Measurements from ENCODE around the gene KCNJ16. TPM values are rescaled to one million over a fixed set of nuclear protein-coding genes. Genes with fewer than 3 reads are reported as not detected.

KCNJ16 gene
- total RNA-seq, 2 experiments from 2014 or later, result not detected

GRCh38 chr17:70106551-70106950, 31.5 kb downstream of the KCNJ16 start:
- Mint-ChIP-seq H3K9me3 (no peaks in the 10 kb centered on the region), H3K27me3 (ENCODE audit: low read depth) (peaks cover 11% of the 10 kb centered on the region), H3K4me1 (ENCODE audit: low read depth) (no peaks in the 10 kb centered on the region), H3K36me3 (ENCODE audit: low read depth) (no peaks in the 10 kb centered on the region), H3K27ac (no peak overlapping the region), H3K4me3 (no peak overlapping the region)
- CTCF ChIA-PET, result no interaction called here
- DNase-seq, result no peak
- intact Hi-C loops (cut with micrococcal nuclease), result no loop called here

- Mint-ChIP-seq H3K27me3 (ENCODE audit: low read depth) (peaks cover 11% of the 10 kb centered on the region), H3K36me3 (ENCODE audit: low read depth) (no peaks in the 10 kb centered on the region), H3K9me3 (no peaks in the 10 kb centered on the region), H3K4me1 (ENCODE audit: low read depth) (no peaks in the 10 kb centered on the region), H3K4me3 (no peak overlapping the region), H3K27ac (no peak overlapping the region)
- CTCF ChIA-PET, result no interaction called here
- intact Hi-C loops (cut with micrococcal nuclease), result no loop called here
- no peak for DNase-seq
Measured at GRCh38 chr17:70107441-70107840, 32.4 kb downstream of the KCNJ16 start.

DNA sequence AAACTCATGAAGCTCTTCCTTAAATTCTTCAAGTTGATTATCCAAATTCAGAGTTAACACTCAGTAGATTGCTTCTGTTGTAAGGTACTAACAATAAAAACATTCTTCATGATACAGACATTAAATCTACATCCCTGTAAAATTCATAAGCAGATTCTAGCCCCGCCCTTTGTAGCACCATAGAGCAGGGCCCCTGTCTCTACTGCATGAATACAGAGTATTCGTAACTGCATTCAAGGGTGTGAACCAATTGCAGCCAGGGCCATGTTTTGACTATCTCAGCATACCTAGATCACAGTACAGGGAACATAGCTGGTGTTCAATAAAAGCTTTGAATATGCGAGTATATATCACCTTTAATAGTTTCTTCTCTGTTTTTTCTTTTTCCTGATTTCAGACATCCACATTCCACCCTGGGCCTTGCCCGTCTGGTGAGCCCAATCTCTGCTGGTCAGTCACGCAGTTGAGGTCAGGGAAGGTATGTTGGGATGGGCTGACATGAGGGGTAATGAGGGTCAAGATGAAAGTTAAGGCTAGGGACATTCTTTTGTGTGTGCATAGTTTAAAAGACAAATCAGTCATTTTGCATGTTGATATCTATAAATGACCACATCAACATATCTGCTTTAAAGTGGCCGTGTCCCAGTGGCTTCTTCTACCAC, 33.0 kb downstream of the KCNJ16 start:
- Mint-ChIP-seq H3K27me3 (ENCODE audit: low read depth) (peaks cover 8% of the 10 kb centered on the region), H3K36me3 (ENCODE audit: low read depth) (no peaks in the 10 kb centered on the region), H3K4me3 (no peak overlapping the region), H3K9me3 (no peaks in the 10 kb centered on the region), H3K27ac (no peak overlapping the region), H3K4me1 (ENCODE audit: low read depth) (no peaks in the 10 kb centered on the region)
- CTCF ChIA-PET, result no interaction called here
- intact Hi-C loops (cut with micrococcal nuclease), result no loop called here
- DNase-seq, result no peak

DNA sequence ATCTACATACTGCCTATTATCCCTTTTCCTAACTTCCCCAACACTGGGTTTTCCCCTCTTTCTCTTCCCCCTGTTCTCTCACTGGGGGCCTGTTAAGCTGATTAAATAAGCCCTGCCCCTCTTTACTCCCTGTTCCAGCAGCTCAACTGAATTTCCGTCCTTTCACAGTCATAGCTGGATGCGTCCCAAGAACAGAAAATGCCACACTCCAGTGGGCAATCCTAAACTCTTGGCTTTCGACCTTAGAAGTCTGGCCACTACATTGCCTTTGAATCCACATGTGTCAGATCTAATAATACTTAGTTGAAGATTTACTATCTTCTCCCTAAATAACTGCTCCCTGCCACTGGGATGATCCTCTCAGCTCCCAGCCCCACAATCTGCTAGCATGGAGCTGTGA, 34.5 kb downstream of the KCNJ16 start:
- Mint-ChIP-seq H3K4me1 (ENCODE audit: low read depth) (no peaks in the 10 kb centered on the region), H3K27me3 (ENCODE audit: low read depth) (peaks cover 10% of the 10 kb centered on the region), H3K27ac (no peak overlapping the region), H3K4me3 (no peak overlapping the region), H3K9me3 (no peaks in the 10 kb centered on the region), H3K36me3 (ENCODE audit: low read depth) (no peaks in the 10 kb centered on the region)
- no peak for DNase-seq
- intact Hi-C loops (cut with micrococcal nuclease), result no loop called here
- CTCF ChIA-PET, result interaction anchor here (1.6 kb wide), 1 partner anchor 503 kb away, joined by 3 read pairs; no protein-coding TSS in a partner anchor

DNA sequence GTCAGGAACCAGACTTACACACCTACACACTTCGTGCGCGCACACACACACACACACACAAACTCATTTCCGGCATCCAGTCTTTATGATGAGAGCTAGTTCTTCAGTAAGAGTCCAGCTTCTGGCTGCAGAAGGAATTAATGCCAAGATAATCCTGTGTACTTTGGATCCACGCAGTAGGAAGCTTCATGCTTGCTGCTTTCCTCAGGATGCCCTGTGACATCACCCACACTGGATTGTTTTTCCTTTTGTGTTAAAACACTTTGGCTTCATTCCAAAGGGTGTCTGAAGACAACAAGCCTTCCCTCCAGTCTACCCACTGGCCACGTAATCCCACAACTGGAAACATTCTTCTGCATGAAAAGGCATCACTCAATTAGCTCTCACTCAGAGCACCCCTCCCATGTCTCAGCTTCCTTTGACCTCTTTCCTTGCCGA, 35.4 kb downstream of the KCNJ16 start:
- Mint-ChIP-seq H3K36me3 (ENCODE audit: low read depth) (no peaks in the 10 kb centered on the region), H3K9me3 (no peaks in the 10 kb centered on the region), H3K27ac (no peak overlapping the region), H3K27me3 (ENCODE audit: low read depth) (peaks cover 10% of the 10 kb centered on the region), H3K4me3 (no peak overlapping the region), H3K4me1 (ENCODE audit: low read depth) (no peaks in the 10 kb centered on the region)
- intact Hi-C loops (cut with micrococcal nuclease), result no loop called here
- DNase-seq, result no peak
- CTCF ChIA-PET, result interaction anchor here (0.7 to 1.6 kb wide), 2 partner anchors 218 to 504 kb away, joined by 3 read pairs; no protein-coding TSS in a partner anchor

- DNase-seq, result no peak
- Mint-ChIP-seq H3K27ac (no peak overlapping the region), H3K4me3 (no peak overlapping the region), H3K4me1 (ENCODE audit: low read depth) (no peaks in the 10 kb centered on the region), H3K27me3 (ENCODE audit: low read depth) (peaks cover 12% of the 10 kb centered on the region), H3K36me3 (ENCODE audit: low read depth) (no peaks in the 10 kb centered on the region), H3K9me3 (no peaks in the 10 kb centered on the region)
- CTCF ChIA-PET, result interaction anchor here (0.7 kb wide), 1 partner anchor 219 kb away, joined by 3 read pairs; no protein-coding TSS in a partner anchor
- intact Hi-C loops (cut with micrococcal nuclease), result no loop called here
Measured at GRCh38 chr17:70111201-70111600, 36.2 kb downstream of the KCNJ16 start.

GRCh38 chr17:70114405-70114804, 39.4 kb downstream of the KCNJ16 start:
- Mint-ChIP-seq H3K36me3 (ENCODE audit: low read depth) (no peaks in the 10 kb centered on the region), H3K9me3 (peaks cover 4% of the 10 kb centered on the region), H3K27ac (no peak overlapping the region), H3K4me1 (ENCODE audit: low read depth) (no peaks in the 10 kb centered on the region), H3K27me3 (ENCODE audit: low read depth) (peaks cover 11% of the 10 kb centered on the region), H3K4me3 (no peak overlapping the region)
- intact Hi-C loops (cut with micrococcal nuclease), result no loop called here
- DNase-seq, result no peak
- CTCF ChIA-PET, result no interaction called here

GRCh38 chr17:70115126-70115525, 40.1 kb downstream of the KCNJ16 start:
- peaks cover 8% of the 10 kb centered on the region for H3K27me3 Mint-ChIP-seq (ENCODE audit: low read depth)

DNA sequence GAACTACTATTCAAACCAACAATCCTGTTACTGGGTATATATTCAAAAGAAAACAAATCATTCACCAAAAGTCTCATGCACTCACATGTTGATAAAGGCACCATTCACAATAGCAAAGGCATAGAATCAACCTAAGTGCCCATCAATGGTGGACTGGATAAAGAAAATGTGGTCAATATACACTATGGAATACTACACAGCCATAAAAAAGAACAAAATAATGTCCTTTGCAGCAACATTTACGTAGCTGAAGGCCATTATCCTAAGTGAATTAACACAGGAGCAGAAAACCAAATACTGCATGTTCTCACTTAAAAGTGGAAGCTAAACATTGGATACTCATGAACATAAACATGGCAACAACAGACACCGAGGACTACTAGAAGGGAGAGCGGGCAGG, 41.9 kb downstream of the KCNJ16 start:
- H3K27me3 Mint-ChIP-seq (ENCODE audit: low read depth), result peaks cover 8% of the 10 kb centered on the region
- no peak overlapping the region for H3K27ac Mint-ChIP-seq
- no peak for DNase-seq
- intact Hi-C loops (cut with micrococcal nuclease), result no loop called here
- H3K4me1 Mint-ChIP-seq (ENCODE audit: low read depth), result no peaks in the 10 kb centered on the region
- no peaks in the 10 kb centered on the region for H3K36me3 Mint-ChIP-seq (ENCODE audit: low read depth)
- H3K9me3 Mint-ChIP-seq, result peaks cover 8% of the 10 kb centered on the region
- H3K4me3 Mint-ChIP-seq, result no peak overlapping the region
- CTCF ChIA-PET, result interaction anchor here (0.6 kb wide), 1 partner anchor 554 kb away, joined by 3 read pairs; no protein-coding TSS in a partner anchor

More at GRCh38 chr17:70115126-70115525, 40.1 kb downstream of the KCNJ16 start:
- intact Hi-C loops (cut with micrococcal nuclease), result no loop called here
- DNase-seq, result no peak
- H3K36me3 Mint-ChIP-seq (ENCODE audit: low read depth), result no peaks in the 10 kb centered on the region
- H3K9me3 Mint-ChIP-seq, result peaks cover 7% of the 10 kb centered on the region
- H3K4me1 Mint-ChIP-seq (ENCODE audit: low read depth), result no peaks in the 10 kb centered on the region
- no peak overlapping the region for H3K27ac Mint-ChIP-seq
- CTCF ChIA-PET, result interaction anchor here (0.7 kb wide), 1 partner anchor 850 kb away, joined by 3 read pairs; no protein-coding TSS in a partner anchor
- H3K4me3 Mint-ChIP-seq, result no peak overlapping the region

DNA sequence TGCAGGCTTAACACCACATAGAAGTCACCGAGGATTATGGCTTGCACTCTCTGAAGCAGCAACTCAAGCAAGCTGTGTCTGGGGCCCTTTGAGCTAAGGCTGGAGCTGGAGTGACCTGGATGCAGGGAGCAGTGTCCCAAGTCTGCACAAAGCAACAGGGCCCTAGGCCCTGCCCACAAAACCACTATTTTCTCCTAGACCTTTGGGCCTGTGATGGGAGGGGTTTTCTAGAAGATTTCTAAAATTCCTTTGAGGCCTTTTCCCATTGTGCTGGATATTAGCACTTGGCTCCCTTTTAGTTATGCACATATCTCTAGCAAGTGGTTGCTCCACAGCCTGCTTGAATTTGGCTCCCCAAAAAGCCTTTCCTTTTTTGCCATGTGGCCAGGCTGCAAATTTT, 44.5 kb downstream of the KCNJ16 start:
- intact Hi-C loops (cut with micrococcal nuclease), result no loop called here
- Mint-ChIP-seq H3K9me3 (peaks cover 8% of the 10 kb centered on the region), H3K27ac (no peak overlapping the region), H3K4me1 (ENCODE audit: low read depth) (no peaks in the 10 kb centered on the region), H3K4me3 (no peak overlapping the region), H3K36me3 (ENCODE audit: low read depth) (no peaks in the 10 kb centered on the region), H3K27me3 (ENCODE audit: low read depth) (peaks cover 9% of the 10 kb centered on the region)
- CTCF ChIA-PET, result no interaction called here
- no peak for DNase-seq

- H3K36me3 Mint-ChIP-seq (ENCODE audit: low read depth), result no peaks in the 10 kb centered on the region
- CTCF ChIA-PET, result no interaction called here
- intact Hi-C loops (cut with micrococcal nuclease), result no loop called here
Measured at GRCh38 chr17:70119983-70120382, 45.0 kb downstream of the KCNJ16 start.

DNA sequence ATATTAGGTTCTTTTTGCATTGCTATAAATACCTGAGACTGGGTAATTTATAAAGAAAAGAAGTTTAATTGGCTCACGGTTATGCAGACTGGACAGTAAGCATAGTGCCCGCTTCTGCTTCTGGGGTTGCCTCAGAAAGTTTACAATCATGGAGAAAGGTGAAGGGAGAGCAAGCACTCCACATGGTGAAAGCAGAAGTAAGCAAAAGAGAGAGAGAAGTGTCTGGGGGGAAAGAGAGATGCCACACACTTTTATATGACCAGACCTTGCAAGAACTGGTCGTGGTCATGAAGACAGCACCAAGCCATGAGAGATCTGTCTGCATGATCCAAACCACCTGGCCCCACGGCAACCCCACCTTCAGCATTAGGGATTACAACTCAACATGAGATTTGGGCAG, 45.4 kb downstream of the KCNJ16 start:
- Mint-ChIP-seq H3K4me3 (no peak overlapping the region), H3K4me1 (ENCODE audit: low read depth) (no peaks in the 10 kb centered on the region), H3K27ac (no peak overlapping the region), H3K36me3 (ENCODE audit: low read depth) (no peaks in the 10 kb centered on the region), H3K27me3 (ENCODE audit: low read depth) (peaks cover 9% of the 10 kb centered on the region), H3K9me3 (peaks cover 8% of the 10 kb centered on the region)
- CTCF ChIA-PET, result no interaction called here
- no peak for DNase-seq
- intact Hi-C loops (cut with micrococcal nuclease), result no loop called here

More at GRCh38 chr17:70119983-70120382, 45.0 kb downstream of the KCNJ16 start:
- peaks cover 8% of the 10 kb centered on the region for H3K9me3 Mint-ChIP-seq
- H3K27me3 Mint-ChIP-seq (ENCODE audit: low read depth), result peaks cover 9% of the 10 kb centered on the region
- DNase-seq, result no peak
- no peak overlapping the region for H3K27ac Mint-ChIP-seq
- H3K4me3 Mint-ChIP-seq, result no peak overlapping the region
- no peaks in the 10 kb centered on the region for H3K4me1 Mint-ChIP-seq (ENCODE audit: low read depth)

- Mint-ChIP-seq H3K4me1 (ENCODE audit: low read depth) (no peaks in the 10 kb centered on the region), H3K36me3 (ENCODE audit: low read depth) (no peaks in the 10 kb centered on the region), H3K9me3 (peaks cover 8% of the 10 kb centered on the region), H3K4me3 (no peak overlapping the region), H3K27me3 (ENCODE audit: low read depth) (peaks cover 8% of the 10 kb centered on the region), H3K27ac (no peak overlapping the region)
- CTCF ChIA-PET, result no interaction called here
- intact Hi-C loops (cut with micrococcal nuclease), result no loop called here
- DNase-seq, result no peak
Measured at GRCh38 chr17:70121126-70121525, 46.1 kb downstream of the KCNJ16 start.
